MM.1S (cell line): Measurements from ENCODE around the gene FOXN3.

Source experiments
- DNase-seq: peaks from one replicate; pipeline ENCODE4 v3.0.0-alpha.2; 2015
- H2AFZ ChIP-seq: fragments of 300-600 bp; sonication (generic); 2 replicates; pipeline ENCODE4 v1.6.0; 2016; ENCODE audit warnings: antibody characterized with exemption, low read length
- H3F3A ChIP-seq: fragments of 300-600 bp; sonication (generic); 2 replicates; pipeline ENCODE4 v1.6.1; 2016; ENCODE audit warnings: mild to moderate bottlenecking, antibody characterized with exemption, low read length, moderate library complexity, mixed read lengths; ENCODE audit not compliant: insufficient read depth
- H3K27ac ChIP-seq: fragments of 300-600 bp; sonication (generic); 2 replicates; pipeline ENCODE4 v1.5.1; 2016; ENCODE audit warnings: mild to moderate bottlenecking, low read length
- H3K27me3 ChIP-seq: fragments of 300-600 bp; sonication (generic); replicated peaks from 2 replicates; pipeline ENCODE4 v1.6.0; 2016; ENCODE audit warnings: low read length; ENCODE audit not compliant: insufficient read depth
- H3K36me3 ChIP-seq: fragments of 300-600 bp; sonication (generic); replicated peaks from 2 replicates; pipeline ENCODE4 v1.6.1; 2016; ENCODE audit warnings: mild to moderate bottlenecking, low read length, mixed read lengths; ENCODE audit not compliant: insufficient read depth
- H3K4me1 ChIP-seq: fragments of 300-600 bp; sonication (generic); 2 replicates; pipeline ENCODE4 v1.6.1; 2016; ENCODE audit warnings: low read length, mixed read lengths
- H3K4me2 ChIP-seq: fragments of 300-600 bp; sonication (generic); 2 replicates; pipeline ENCODE4 v1.6.0; 2016; ENCODE audit warnings: low read depth, low read length
- H3K4me3 ChIP-seq: fragments of 300-600 bp; sonication (generic); 2 replicates; pipeline ENCODE4 v1.5.1; 2016; ENCODE audit warnings: low read length, mixed read lengths
- H3K79me2 ChIP-seq: fragments of 300-600 bp; sonication (generic); 2 replicates; pipeline ENCODE4 v1.6.1; 2016; ENCODE audit warnings: mixed run types, low read length, mixed read lengths
- H3K9ac ChIP-seq: fragments of 300-600 bp; sonication (generic); 2 replicates; pipeline ENCODE4 v1.6.1; 2016; ENCODE audit warnings: low read length, mixed read lengths
- H3K9me2 ChIP-seq: fragments of 300-600 bp; sonication (generic); replicated peaks from 2 replicates; pipeline ENCODE4 v1.6.1; 2016; ENCODE audit warnings: mild to moderate bottlenecking, low read length, mixed read lengths; ENCODE audit not compliant: insufficient read depth
- H3K9me3 ChIP-seq: fragments of 300-600 bp; sonication (generic); replicated peaks from 2 replicates; pipeline ENCODE4 v1.6.1; 2016; ENCODE audit warnings: mild to moderate bottlenecking, low read length, mixed read lengths; ENCODE audit not compliant: insufficient read depth
- H4K20me1 ChIP-seq: fragments of 300-600 bp; sonication (generic); 2 replicates; pipeline ENCODE4 v1.6.1; 2016; ENCODE audit warnings: mild to moderate bottlenecking, low read length, moderate library complexity, mixed read lengths; ENCODE audit not compliant: insufficient read depth
- CTCF ChIP-seq: fragments of 300-600 bp; sonication (generic); IDR thresholded peaks from 2 replicates; pipeline ENCODE4 v1.5.1; 2016; ENCODE audit warnings: antibody characterized with exemption, low read length, mixed read lengths
- EZH2 ChIP-seq: fragments of 300-600 bp; sonication (generic); optimal IDR thresholded peaks from 2 replicates; pipeline ENCODE3; 2017; ENCODE audit warnings: low read depth, mild to moderate bottlenecking, antibody characterized with exemption, low read length, mixed read lengths
- EZH2phosphoT487 ChIP-seq: fragments of 300-600 bp; sonication (generic); IDR thresholded peaks from 2 replicates; pipeline ENCODE4 v1.6.1; 2018; ENCODE audit warnings: antibody characterized with exemption, low read length

Gene FOXN3

DNA sequence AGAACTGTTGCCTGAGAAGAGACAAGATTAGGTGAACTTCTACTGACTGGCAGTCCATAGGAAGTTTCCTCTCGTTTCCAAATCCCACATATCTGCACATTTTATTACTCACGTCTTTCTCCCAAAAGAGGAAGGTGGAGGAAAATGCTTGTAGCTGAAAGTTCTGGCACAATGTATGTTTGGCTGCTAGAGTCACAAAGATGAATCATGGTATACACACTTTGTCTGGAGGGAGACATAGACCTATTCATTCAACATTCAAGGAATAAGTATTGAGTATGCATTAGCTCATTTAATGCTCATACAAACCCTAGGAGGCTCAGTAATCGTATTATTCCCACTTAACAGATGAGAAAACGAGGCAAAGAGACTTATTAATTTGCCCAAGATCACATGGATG is 291.8 kb downstream of the FOXN3 start:
- Histone ChIP-seq H3K4me2 (no peak overlapping the region), H3K4me3 (no peak overlapping the region)

DNA sequence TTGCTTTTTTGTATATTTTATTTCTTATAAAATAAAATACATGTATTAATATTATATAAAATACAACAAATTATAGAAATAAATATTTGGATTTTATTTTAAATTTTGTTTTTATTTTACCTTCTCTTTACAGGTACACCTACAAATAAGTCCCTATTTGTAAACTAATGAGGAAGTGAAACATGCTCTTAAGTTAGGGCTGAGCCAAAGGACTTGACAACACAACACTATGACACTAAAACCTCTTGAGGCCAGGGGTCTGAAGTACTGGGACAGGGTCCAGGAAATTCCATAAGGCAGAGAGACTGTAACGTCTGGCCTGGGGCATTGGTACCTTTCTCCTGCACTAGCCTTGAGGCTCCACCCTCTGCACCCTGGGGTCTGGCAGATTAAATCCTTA is 293.2 kb downstream of the FOXN3 start:
- DNase-seq, result no peak
- Histone ChIP-seq H3K9me3 (no peaks in the 10 kb centered on the region), H3K79me2 (no peaks in the 10 kb centered on the region), H3K36me3 (no peaks in the 10 kb centered on the region), H3K4me3 (no peak overlapping the region), H3K4me1 (no peaks in the 10 kb centered on the region), H3K9ac (no peak overlapping the region), H3K27me3 (no peaks in the 10 kb centered on the region), H3K27ac (no peak overlapping the region), H2AFZ (no peak overlapping the region), H3F3A (no peaks in the 10 kb centered on the region), H4K20me1 (no peaks in the 10 kb centered on the region), H3K9me2 (no peaks in the 10 kb centered on the region), H3K4me2 (no peak overlapping the region)
- TF ChIP-seq EZH2, result no peak
- no peak for TF ChIP-seq CTCF
- no peak for TF ChIP-seq EZH2phosphoT487

More for the DNA sequence above, 291.8 kb downstream of the FOXN3 start:
- Histone ChIP-seq H3K4me1 (no peaks in the 10 kb centered on the region), H3K9ac (no peak overlapping the region), H3K27ac (no peak overlapping the region), H3K9me3 (no peaks in the 10 kb centered on the region), H3F3A (no peaks in the 10 kb centered on the region), H3K36me3 (no peaks in the 10 kb centered on the region), H3K27me3 (no peaks in the 10 kb centered on the region), H3K9me2 (no peaks in the 10 kb centered on the region), H3K79me2 (no peaks in the 10 kb centered on the region), H4K20me1 (no peaks in the 10 kb centered on the region), H2AFZ (no peak overlapping the region)
- DNase-seq, result no peak
- TF ChIP-seq EZH2phosphoT487, result no peak
- TF ChIP-seq EZH2, result no peak
- TF ChIP-seq CTCF, result no peak

DNA sequence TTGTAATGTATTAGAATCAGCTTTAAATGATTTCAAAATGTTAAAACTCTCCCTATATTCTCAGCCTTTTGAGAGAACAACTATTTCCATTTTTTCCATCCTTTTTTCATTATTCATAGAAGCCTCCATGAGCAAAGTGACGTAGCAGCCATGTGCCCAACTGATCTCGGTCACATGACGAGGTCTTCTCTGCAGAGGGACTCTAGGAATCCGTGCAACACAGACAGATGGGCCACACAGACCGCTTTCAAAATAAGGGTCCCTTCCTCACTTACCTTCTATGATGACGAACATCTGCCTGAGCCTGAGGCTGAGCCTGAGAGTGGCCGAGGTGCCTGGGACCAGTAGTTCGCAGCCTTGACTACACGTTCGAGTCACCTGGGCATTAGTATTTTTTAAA is 293.8 kb downstream of the FOXN3 start:
- H3K27ac ChIP-seq, result no peak overlapping the region
- H3K4me2 ChIP-seq, result no peak overlapping the region
- no peak for DNase-seq
- H3K36me3 ChIP-seq, result no peaks in the 10 kb centered on the region
- no peak overlapping the region for H2AFZ ChIP-seq
- no peaks in the 10 kb centered on the region for H3K27me3 ChIP-seq
- no peaks in the 10 kb centered on the region for H3K9me3 ChIP-seq
- H3K79me2 ChIP-seq, result no peaks in the 10 kb centered on the region
- no peaks in the 10 kb centered on the region for H4K20me1 ChIP-seq
- H3K4me3 ChIP-seq, result no peak overlapping the region
- no peaks in the 10 kb centered on the region for H3K4me1 ChIP-seq
- H3K9ac ChIP-seq, result no peak overlapping the region
- no peaks in the 10 kb centered on the region for H3F3A ChIP-seq
- TF ChIP-seq EZH2 (no peak), CTCF (no peak), EZH2phosphoT487 (no peak)
- H3K9me2 ChIP-seq, result no peaks in the 10 kb centered on the region
